Activated CD4-positive, alpha-beta T cell treated with anti-CD3 and anti-CD28 coated beads, Interleukin-2, amount 50 U/mL, for 24 hours (primary cell): Measurements from ENCODE around the gene GRM3.

Experiments
- DNase-seq, 2 donors: peaks; one replicate each; pipeline ENCODE4 v3.0.0-alpha.2; 2020; ENCODE audit warnings: low read depth in 1 of 2, low spot score in 1 of 2

GRM3 gene

GRCh38 chr7:86692755-86693154 lies 49.0 kb downstream of the GRM3 start:
- no peak for DNase-seq

- DNase-seq, result no peak
Observed at GRCh38 chr7:86706406-86706805, 62.7 kb downstream of the GRM3 start.

DNA sequence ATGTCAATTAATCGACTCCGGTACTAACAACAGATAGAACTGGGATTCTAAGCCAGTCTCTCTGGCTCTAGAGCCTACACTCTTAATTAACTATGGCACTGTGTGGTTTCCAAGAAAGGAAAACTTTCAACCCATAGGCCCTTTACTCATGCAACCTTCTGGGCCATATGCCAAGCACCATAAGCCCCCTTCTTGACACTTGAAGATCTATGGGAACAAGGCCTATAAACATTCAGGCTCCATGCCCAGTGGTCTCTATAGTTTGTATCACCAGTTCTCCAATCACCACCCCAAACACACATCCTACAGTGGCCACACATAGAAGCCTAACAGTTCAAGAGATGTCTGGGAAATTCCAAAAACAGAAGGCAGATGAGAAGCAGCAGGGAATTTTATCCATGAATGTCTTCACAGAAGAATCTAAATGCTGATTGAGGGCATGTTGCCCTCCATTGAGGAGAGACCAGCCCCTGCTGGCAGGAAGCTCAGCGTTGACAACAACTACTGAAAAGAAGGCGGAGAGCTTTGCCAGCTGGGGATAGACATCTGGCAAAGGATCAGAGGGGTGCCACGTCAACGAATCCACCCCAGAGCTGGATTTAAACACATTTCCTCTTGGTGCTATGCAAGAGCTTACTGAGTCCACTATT lies 64.4 kb downstream of the GRM3 start:
- no peak for DNase-seq

DNA sequence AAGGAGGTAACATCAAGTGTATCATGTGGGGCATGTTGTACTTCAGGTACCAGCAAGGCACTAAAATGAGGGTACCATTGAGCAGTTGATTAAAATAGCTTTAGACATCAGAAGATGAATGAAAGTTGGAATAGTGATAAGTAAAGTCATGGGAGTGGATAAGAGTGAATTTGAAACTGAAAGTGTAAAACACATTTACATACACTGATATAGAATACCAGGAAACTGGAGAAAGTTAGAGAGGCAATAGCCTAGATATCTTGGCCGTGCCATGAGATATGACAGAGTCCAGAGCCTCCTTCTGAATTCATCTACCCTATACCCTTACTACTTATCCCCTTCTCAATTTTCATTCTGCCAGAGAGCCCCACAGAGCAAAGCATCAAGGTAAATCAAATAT lies 76.6 kb downstream of the GRM3 start:
- DNase-seq, result no peak

DNA sequence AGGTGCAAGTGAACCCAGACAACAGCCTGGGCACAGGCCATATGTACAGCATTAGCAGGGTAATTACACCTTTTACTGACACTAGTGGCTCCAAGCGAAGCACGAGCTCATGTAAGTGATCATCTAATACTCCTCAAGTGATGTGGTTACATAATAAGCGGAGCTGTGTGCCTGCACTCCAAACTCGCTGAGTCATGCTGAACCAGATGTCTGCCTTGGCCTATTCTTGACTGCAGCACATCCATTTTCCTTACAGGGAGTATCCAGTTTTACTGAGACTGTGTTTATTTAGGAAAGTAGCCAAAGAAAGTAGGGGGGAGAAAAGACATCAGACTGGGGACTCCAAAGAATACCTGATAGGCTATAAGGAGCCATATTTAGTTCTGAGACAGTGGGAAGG lies 90.1 kb downstream of the GRM3 start:
- DNase-seq, result no peak

DNA sequence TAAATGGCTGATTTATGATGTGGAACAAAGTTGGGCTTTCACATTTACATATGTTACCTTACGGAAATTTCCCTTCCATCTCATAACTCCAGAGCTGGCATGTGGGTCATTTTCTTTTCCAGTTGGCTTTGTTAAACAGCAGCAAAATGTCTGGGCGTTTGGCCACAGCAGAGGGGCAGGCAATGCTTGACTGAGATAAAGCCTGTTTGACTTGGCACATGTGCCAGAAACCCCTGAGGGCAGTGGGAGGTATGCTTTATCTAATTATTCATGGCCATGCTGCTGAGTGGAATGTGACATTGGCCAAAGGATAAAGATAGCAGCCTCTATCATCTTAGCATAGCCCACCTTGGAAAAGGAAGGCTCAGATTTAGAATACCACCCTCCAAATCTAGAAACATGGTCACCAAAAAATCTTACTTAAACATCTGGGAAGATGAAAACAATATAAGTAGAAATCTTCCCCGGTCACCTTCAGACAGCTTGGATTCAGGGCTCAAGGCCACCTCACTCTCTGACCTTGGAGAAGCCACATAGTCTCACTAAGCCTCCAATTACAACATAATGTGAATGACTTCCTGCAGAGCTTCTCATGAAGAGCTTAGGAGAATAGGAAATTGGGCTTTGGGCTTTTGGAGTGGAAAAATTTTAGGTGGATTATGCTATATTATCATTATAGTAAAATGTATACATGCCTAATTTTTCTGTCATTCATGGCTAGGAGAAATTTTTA lies 101.5 kb downstream of the GRM3 start:
- DNase-seq, result no peak

- DNase-seq, result no peak
Observed at GRCh38 chr7:86747698-86748097, 104.0 kb downstream of the GRM3 start.

DNA sequence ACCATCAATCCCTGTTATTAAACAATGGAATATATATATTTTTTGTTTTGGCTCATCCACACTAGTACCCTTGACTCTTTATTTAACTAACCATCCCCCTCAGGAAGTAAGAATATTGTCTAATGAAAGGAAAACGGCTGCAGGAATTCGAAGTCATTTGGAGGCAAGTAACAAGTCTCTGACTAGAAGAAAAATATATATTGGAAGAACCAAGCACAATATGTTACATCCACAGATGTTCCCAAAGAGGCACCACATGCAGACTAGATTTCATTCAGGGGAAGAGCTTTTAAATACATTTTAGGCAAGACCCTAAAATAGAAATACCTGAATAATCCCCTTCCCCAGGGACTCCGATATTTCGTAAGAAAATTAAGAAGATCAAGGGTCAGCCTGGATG lies 104.5 kb downstream of the GRM3 start:
- no peak for DNase-seq

- no peak for DNase-seq
Observed at GRCh38 chr7:86748843-86749719, 105.4 kb downstream of the GRM3 start.

DNA sequence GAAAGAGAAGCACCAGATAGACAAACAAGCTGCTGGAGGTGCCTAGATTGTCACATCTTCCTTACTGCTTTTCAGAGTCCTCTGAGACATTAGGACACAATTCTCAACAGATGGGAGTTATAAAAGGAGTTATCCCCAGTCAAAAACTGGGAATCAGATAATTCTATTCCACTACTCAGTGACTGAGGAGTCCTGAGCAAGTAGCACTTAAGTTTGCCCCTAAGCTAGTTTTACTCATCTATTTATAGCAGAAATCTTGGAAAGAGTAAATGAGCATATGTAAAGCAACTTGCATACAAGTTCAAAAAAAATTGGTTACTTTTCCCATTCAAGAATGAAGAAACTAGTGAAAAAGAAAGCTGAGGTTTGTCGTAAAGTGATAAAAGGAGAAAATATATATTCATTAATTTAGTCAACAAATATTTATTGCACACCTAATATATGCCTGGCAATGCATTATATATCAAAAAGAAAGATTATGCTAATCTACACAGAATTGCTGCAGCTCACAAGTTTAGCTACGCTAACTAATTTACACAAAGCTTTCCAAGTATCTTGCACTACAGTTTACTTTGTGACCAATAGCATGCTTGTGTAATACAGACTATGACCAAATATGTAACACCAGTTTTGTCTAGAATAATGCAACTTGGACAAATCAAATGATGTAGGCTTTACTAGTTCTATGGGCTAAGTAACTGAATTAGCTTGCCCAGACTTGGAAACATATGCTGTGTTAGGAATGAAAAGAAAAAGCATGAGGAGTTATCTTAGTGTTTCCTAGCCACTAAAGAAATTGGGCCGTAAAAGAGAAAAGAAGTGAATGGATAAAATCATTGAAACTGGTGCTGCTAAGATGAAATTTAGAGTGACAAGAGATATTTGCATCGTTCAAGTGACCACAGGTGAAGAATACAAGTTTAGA lies 106.3 kb downstream of the GRM3 start:
- DNase-seq, result no peak

- no peak for DNase-seq
Observed at GRCh38 chr7:86760236-86760635, 116.5 kb downstream of the GRM3 start.

DNA sequence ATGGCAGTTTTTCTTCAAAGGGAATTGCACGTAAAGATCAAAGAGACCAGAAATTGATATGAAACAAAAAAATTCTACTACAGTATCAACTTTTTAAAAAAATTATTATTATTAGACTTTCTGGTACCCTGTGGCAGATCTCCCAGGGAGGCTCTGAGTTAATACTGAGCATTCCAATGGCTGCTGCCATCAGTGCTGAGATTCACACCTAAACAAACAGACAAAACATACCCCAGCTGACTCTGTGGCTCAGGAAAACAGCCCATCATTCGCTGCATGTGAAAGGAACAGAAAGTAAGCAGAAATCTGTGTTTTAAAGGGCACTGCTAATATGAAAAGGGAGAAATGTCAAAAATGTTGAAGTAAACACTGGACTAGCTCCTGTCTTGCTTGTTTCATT lies 118.4 kb downstream of the GRM3 start:
- no peak for DNase-seq

DNA sequence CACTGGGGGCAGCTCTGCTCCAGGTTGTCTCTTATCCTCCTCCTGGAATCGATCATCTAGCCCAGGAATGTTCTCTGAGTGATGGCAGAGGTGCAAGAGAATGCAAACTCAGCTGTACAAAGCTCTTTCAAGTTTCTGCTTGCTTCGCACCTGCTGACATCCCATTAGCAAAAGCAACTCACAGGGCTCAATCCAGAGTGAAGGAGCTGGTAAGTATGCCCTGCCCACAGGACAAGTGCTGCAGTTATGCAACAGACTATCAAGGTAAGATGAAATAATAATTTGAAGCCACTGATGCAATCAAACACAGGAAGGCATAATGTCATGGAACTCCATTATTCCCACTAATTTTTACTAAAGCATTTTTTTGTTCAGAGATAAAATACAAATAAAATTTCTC lies 122.2 kb downstream of the GRM3 start:
- DNase-seq, result no peak

DNA sequence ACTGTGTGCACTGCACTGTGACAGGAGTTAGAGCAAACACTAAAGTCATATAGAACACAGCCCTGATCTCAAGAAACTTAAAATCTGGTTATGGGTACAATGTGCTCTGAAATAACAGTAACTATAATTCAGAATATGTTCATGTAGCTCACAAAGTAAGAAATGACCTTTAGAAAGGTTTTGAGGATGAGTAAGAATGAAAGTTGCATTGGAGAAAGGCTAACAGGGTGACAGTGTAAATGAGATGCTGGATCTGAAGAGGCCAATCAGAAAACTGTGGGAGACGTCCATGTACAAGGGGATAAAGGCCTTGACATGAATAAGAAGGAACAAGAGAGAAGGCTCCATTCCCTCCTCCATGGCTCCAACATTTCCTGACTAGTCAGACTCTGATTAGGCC lies 124.7 kb downstream of the GRM3 start:
- DNase-seq, result no peak

DNA sequence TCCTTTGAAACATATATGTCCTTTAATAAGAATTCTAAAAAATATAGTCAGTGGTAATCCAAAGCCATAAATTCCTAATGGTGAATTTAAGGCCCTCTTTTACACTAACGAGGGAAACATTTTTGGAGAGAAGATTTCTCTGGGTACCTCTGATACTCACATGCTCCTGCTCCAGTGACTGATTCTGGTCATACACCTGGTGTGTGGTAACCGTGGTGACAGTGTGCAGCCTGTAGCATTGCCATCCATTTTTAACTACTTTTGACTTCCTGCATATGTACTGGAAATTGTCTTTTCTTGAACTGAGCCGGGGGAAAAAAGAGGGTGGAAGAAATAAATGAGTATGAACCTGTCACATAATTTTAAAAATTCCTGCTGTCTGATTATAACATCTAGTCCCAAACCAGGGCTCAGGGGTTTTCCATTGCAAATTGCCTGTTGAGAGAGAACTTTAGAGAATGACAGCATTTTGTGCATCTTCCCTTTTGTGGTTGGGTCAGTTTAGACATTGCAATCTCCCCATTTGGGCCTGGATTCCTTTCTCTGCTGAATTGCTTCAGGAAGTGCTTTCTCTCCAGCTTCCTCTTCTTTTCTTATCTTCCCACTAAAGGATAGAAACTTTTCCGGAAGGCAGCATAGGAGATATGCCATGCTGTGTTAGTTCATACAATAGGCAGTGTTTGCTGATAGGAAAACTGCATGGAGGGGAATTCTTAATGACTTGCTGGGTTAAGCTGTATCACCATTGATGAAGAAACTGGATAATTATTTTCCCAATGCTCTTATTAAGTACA lies 125.5 kb downstream of the GRM3 start:
- DNase-seq, result no peak

- no peak for DNase-seq
Observed at GRCh38 chr7:86773309-86773708, 129.6 kb downstream of the GRM3 start.

GRCh38 chr7:86775203-86775602 lies 131.5 kb downstream of the GRM3 start:
- DNase-seq, result no peak

GRCh38 chr7:86776136-86776535 lies 132.4 kb downstream of the GRM3 start:
- no peak for DNase-seq

DNA sequence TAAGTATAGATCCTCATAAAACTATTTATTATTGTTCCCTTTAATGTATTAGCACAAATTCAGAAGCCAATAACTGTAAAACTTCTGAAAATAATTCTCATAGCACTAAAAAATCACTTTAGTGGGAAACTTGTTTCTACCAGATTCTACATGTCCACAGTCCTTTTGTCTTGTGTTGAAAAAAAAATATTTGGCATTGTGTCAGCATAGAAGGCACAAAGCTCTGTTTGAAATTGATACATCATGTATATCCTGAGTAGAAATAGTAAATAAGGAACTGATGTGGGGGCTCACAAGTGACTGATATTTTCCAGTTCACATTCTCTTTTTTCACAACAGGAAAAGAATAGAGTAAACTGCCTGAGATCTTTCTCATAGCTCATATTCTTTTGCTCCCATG lies 134.6 kb downstream of the GRM3 start:
- DNase-seq, result no peak

- DNase-seq, result no peak
Observed at GRCh38 chr7:86784765-86785164, 141.1 kb downstream of the GRM3 start.
